Thyroid gland (tissue), 4 donors: ENCODE data around the gene COL11A2. TPM values are rescaled to one million over a fixed set of nuclear protein-coding genes. Genes with fewer than 3 reads are reported as not detected.

Experiments
- DNase-seq, 2 donors: peaks; one replicate each; pipeline ENCODE4 v3.0.0-alpha.2; 2019
- H3K27ac ChIP-seq, 3 donors: fragments of 200-600 bp; sonication (generic); 1 replicate in 2 of 3; 2 replicates in 1 of 3; pipeline ENCODE4 v1.5.1; 2016 to 2019; ENCODE audit warnings: mild to moderate bottlenecking in 1 of 3, moderate library complexity in 1 of 3
- H3K27me3 ChIP-seq: fragments of 200-600 bp; sonication (generic); one replicate; pipeline ENCODE4 v1.5.1; 2019
- H3K36me3 ChIP-seq, 2 donors: fragments of 200-600 bp; sonication (generic); one replicate each; pipeline ENCODE4 v1.5.1; 2016 to 2019
- H3K4me1 ChIP-seq, 2 donors: fragments of 200-600 bp; sonication (generic); one replicate each; pipeline ENCODE4 v1.5.1; 2017 to 2019
- H3K4me3 ChIP-seq, 3 donors: fragments of 200-600 bp; sonication (generic); replicated peaks in 1 of 3; 1 replicate in 2 of 3; 2 replicates in 1 of 3; pipeline ENCODE4 v1.5.1; 2016; ENCODE audit warnings: mild to moderate bottlenecking in 1 of 3
- H3K9me3 ChIP-seq: fragments of 200-600 bp; sonication (generic); one replicate; pipeline ENCODE4 v1.5.1; 2017
- CTCF ChIP-seq, 6 experiments: fragments of 200-600 bp in 3 of 6; fragments of 450-650 bp in 3 of 6; sonication (generic) in 3 of 6; IDR thresholded peaks; one replicate each; pipeline ENCODE4 v1.5.1; 2016 to 2019; ENCODE audit warnings: antibody characterized with exemption in 6 of 6, mild to moderate bottlenecking in 2 of 6, inconsistent platforms in 1 of 6, moderate library complexity in 1 of 6
- POLR2A ChIP-seq, 2 donors: fragments of 450-650 bp; IDR thresholded peaks; one replicate each; pipeline ENCODE4 v1.6.1; 2017; ENCODE audit warnings: antibody characterized with exemption in 2 of 2, mild to moderate bottlenecking in 2 of 2, moderate library complexity in 1 of 2
- WGBS, 2 donors: methylation state at CpG; one replicate each; pipeline ENCODE4 v1.1.5; 2017; 5-methylcytosine and 5-hydroxymethylcytosine counted together
- intact Hi-C: fragments of 100-400 bp; cut with DNase I; formaldehyde crosslinking; loops from one replicate; pipeline ENCODE4 v1.15.1; 2023
- total RNA-seq, 4 donors: library from RNA; depleted of rRNA; stranded (reverse); fragments of >200 nt; gene quantifications; one replicate each; pipeline ENCODE4 v1.2.3, GENCODE V29; 2016

The COL11A2 gene
- total RNA-seq, 4 donors from 2014 or later: 0.68 to 2.8 (median 2.0) TPM

GRCh38 chr6:33128318-33128717 is 63.9 kb downstream of the COL11A2 start:
- no peak overlapping the region for H3K4me3 ChIP-seq
- H3K27me3 ChIP-seq: no peaks in the 10 kb centered on the region
- H3K9me3 ChIP-seq: no peaks in the 10 kb centered on the region
- no peak overlapping the region for H3K27ac ChIP-seq
- TF ChIP-seq CTCF (IDR thresholded peaks at IDR 0.05) (no peak), POLR2A (IDR thresholded peaks at IDR 0.05) (no peak)
- DNase-seq: no peak
- 78 to 79% methylated on average over 3 of the region's 3 CpGs for WGBS, 2 donors
- no peaks in the 10 kb centered on the region for H3K4me1 ChIP-seq
- intact Hi-C loops: no loop called here
- H3K36me3 ChIP-seq: no peaks in the 10 kb centered on the region

- Histone ChIP-seq H3K9me3 (no peaks in the 10 kb centered on the region), H3K27ac (no peak overlapping the region), H3K27me3 (no peaks in the 10 kb centered on the region), H3K4me1 (no peaks in the 10 kb centered on the region), H3K36me3 (no peaks in the 10 kb centered on the region), H3K4me3 (no peak overlapping the region)
- TF ChIP-seq POLR2A (IDR thresholded peaks at IDR 0.05): no peak
- peak in 5 of 6 experiments; percentile 31 to 66 (median 37) for TF ChIP-seq CTCF (IDR thresholded peaks at IDR 0.05)
- intact Hi-C loops: no loop called here
- DNase-seq: peak; percentile 71 to 72
- WGBS, 2 donors: 49 to 60% methylated on average over 5 of the region's 5 CpGs
Observed at GRCh38 chr6:33126101-33126714, 66.1 kb downstream of the COL11A2 start.

- Histone ChIP-seq H3K9me3 (no peaks in the 10 kb centered on the region), H3K27ac (no peak overlapping the region), H3K27me3 (no peaks in the 10 kb centered on the region), H3K36me3 (no peaks in the 10 kb centered on the region), H3K4me3 (no peak overlapping the region), H3K4me1 (no peaks in the 10 kb centered on the region)
- no peak for DNase-seq
- 66 to 73% methylated on average over 4 of the region's 4 CpGs for WGBS, 2 donors
- intact Hi-C loops: loop anchor here (5.0 kb wide), 1 partner anchor 122 kb away; no protein-coding TSS in a partner anchor
- no peak for TF ChIP-seq CTCF (IDR thresholded peaks at IDR 0.05)
Observed at GRCh38 chr6:33124947-33125346, 67.3 kb downstream of the COL11A2 start.

GRCh38 chr6:33124525-33124901 is 67.8 kb downstream of the COL11A2 start:
- WGBS, 2 donors: 72 to 91% methylated on average over 4 of the region's 4 CpGs
- H3K27ac ChIP-seq: no peak overlapping the region
- no peak for DNase-seq
- no peak overlapping the region for H3K4me3 ChIP-seq
- no peaks in the 10 kb centered on the region for H3K4me1 ChIP-seq
- no peaks in the 10 kb centered on the region for H3K27me3 ChIP-seq
- intact Hi-C loops: loop anchor here (5.0 kb wide), 1 partner anchor 123 kb away; no protein-coding TSS in a partner anchor
- no peaks in the 10 kb centered on the region for H3K36me3 ChIP-seq
- no peaks in the 10 kb centered on the region for H3K9me3 ChIP-seq
- TF ChIP-seq POLR2A (IDR thresholded peaks at IDR 0.05): no peak
- TF ChIP-seq CTCF (IDR thresholded peaks at IDR 0.05): no peak

- no peak overlapping the region for H3K27ac ChIP-seq
- WGBS, 2 donors: 77 to 83% methylated on average over 20 of the region's 20 CpGs
- no peak for TF ChIP-seq POLR2A (IDR thresholded peaks at IDR 0.05)
- peak in 3 of 6 experiments; percentile 6 to 39 (median 32) for TF ChIP-seq CTCF (IDR thresholded peaks at IDR 0.05)
Observed at GRCh38 chr6:33123732-33124524, 68.3 kb downstream of the COL11A2 start.

More at GRCh38 chr6:33123732-33124524, 68.3 kb downstream of the COL11A2 start:
- no peaks in the 10 kb centered on the region for H3K36me3 ChIP-seq
- no peak overlapping the region for H3K4me3 ChIP-seq
- intact Hi-C loops: loop anchor here (5.0 kb wide), 1 partner anchor 123 kb away; no protein-coding TSS in a partner anchor
- no peaks in the 10 kb centered on the region for H3K4me1 ChIP-seq
- H3K27me3 ChIP-seq: no peaks in the 10 kb centered on the region
- no peak for DNase-seq
- H3K9me3 ChIP-seq: no peaks in the 10 kb centered on the region
